Adipocyte (in vitro differentiated cells): ENCODE measurements around the gene TIPIN.
A peak's percentile ranks its signal among the peaks of the same experiment; 100 is the strongest.

ENCODE experiments used
- DNase-seq: peaks from one replicate; pipeline ENCODE4 v3.0.0-alpha.2; 2015; ENCODE audit warnings: low read depth
- H3K27me3 ChIP-seq: replicated peaks from 2 replicates; pipeline ENCODE4 v1.7.0; 2013; ENCODE audit warnings: mild to moderate bottlenecking, low read length, moderate library complexity; ENCODE audit not compliant: control insufficient read depth, insufficient read depth
- H3K36me3 ChIP-seq: 2 replicates; pipeline ENCODE4 v1.7.0; 2013; ENCODE audit warnings: low read length, mild to moderate bottlenecking, moderate library complexity; ENCODE audit not compliant: control insufficient read depth, insufficient read depth, severe bottlenecking
- H3K4me1 ChIP-seq: 2 replicates; pipeline ENCODE4 v1.7.0; 2013; ENCODE audit warnings: mild to moderate bottlenecking, low read length, moderate library complexity; ENCODE audit not compliant: control insufficient read depth, insufficient read depth
- H3K4me3 ChIP-seq: 2 replicates; pipeline ENCODE4 v1.7.0; 2013; ENCODE audit warnings: mild to moderate bottlenecking, low read length, moderate library complexity
- H3K9ac ChIP-seq: 2 replicates; pipeline ENCODE4 v1.7.0; 2013; ENCODE audit warnings: mild to moderate bottlenecking, low read length, moderate library complexity
- H3K9me3 ChIP-seq: 2 replicates; pipeline ENCODE4 v1.7.0; 2013; ENCODE audit warnings: mild to moderate bottlenecking, low read length, moderate library complexity; ENCODE audit not compliant: control insufficient read depth

Gene TIPIN, protein sequence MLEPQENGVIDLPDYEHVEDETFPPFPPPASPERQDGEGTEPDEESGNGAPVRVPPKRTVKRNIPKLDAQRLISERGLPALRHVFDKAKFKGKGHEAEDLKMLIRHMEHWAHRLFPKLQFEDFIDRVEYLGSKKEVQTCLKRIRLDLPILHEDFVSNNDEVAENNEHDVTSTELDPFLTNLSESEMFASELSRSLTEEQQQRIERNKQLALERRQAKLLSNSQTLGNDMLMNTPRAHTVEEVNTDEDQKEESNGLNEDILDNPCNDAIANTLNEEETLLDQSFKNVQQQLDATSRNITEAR

DNA sequence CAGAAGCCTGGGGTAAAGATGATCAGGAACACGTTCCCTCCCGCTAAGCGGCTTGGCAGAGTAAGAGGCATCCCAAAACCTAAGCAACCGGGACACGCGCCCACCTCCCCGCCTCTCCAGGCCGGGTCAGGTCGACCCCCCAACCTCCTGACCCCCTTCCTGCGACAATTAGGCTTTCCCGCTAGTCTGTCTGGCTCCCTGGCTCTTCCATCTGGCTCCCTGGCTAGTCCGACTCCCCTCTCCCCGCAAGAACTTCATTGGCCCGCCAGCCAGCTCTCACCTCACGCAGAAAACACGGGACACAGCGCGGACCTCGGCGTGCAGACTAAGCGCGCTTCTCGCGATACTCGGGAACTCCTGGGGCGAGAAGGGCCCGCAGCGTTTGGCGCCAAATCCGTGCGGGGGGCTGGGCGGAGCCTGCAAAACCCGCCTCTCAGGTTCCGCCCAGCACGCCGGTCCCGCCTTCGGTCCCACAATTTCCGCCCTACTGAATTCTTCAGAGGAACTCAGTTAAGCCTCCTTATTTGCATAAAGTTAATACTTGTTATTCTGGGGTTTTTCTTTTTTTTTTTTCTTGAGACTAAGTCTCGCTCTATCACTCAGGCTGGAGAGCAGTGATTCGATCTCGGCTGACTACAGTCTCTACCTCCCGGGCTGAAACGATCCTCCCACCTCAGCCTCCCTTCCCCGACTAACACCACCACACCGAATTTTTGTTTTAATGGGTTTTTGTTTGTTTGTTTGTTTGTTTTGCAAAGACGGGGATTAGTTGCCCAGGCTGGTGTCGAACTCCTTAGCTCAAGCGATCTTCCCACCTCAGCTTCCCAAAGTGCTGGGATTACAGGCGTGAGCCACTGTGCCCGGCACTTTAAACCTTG, at the start of gene TIPIN:
TIPIN (minus strand) TSS at position 327 of the 878 bp plus-strand sequence. CDS start 3,738 bp downstream, outside the sequence.
- DNase-seq = peak; percentile 98
- no peaks in the 10 kb centered on the region for H3K9me3 ChIP-seq
- peaks cover 3% of the 10 kb centered on the region for H3K36me3 ChIP-seq
- peak within 1 kb of the TSS; percentile 91 for H3K4me3 ChIP-seq
- peaks cover 6% of the 10 kb centered on the region for H3K4me1 ChIP-seq
- peak within 1 kb of the TSS; percentile 94 for H3K9ac ChIP-seq
- no peaks in the 10 kb centered on the region for H3K27me3 ChIP-seq

DNA sequence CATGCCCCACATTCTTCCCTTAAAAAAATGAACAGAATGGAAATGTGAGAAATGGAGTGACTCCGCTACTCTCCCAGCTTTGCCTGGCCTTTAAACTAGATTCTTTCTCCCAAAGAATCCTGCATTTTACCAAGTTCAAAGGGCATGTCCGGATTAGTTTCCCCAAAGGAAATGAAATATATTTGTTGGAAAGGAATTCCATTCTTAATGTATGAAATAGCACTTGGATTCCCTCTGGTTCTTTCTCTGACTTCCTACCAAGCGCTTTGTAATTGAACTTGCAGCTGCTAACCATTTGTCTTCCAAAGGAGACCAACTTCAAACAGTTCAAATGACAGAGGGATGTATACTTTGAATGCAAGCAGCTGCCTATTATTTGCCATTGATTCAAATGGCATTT, 49.1 kb upstream of the TIPIN start:
- no peaks in the 10 kb centered on the region for H3K9me3 ChIP-seq
- DNase-seq = peak; percentile 7
- no peaks in the 10 kb centered on the region for H3K27me3 ChIP-seq
- peak overlapping the region; percentile 71 for H3K9ac ChIP-seq
- H3K36me3 ChIP-seq = no peaks in the 10 kb centered on the region
- H3K4me1 ChIP-seq = peaks cover 80% of the 10 kb centered on the region
- peak overlapping the region; percentile 67 for H3K4me3 ChIP-seq

DNA sequence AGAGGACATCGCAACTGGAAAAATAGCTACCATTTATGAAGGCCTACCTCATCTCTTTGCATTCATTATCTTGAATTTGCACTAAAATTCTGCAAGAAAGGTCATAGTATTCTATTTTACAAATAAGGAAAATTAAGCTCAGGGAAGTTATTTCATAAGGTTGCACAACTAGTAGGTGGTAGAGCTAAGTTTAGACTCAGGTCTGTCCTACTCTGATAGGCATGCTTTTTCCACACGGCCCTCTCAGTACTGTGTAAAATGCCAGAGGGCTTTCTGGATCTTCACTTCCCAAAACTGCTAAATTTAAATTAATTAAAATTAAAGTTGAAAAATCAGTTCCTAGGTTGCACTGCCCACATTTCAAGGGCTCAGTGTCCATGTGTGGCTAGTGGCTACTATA, 48.5 kb upstream of the TIPIN start:
- DNase-seq = peak; percentile 19

DNA sequence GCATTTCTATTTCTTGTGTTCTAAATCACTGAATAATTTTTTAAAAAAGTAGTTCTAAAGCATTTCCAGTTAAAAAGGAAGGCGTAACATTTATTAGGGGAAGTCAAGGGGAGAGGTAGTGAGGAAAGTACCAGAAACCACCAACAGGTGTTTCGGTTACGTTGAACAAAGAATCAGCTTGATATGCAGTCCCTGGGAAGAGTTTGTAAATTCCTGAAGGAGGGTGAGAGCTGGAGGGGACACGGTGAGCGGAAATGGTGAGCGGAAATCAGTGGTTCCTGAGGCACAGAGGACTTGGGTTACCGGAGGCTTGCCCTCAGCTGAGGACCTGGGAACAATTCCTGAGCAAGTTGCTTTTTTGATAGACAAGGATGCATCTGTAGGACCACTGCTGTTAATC, 48.0 kb upstream of the TIPIN start:
- Histone ChIP-seq H3K9ac (peak overlapping the region; percentile 27), H3K4me3 (peak overlapping the region; percentile 67), H3K36me3 (no peaks in the 10 kb centered on the region), H3K4me1 (peaks cover 82% of the 10 kb centered on the region), H3K9me3 (no peaks in the 10 kb centered on the region), H3K27me3 (no peaks in the 10 kb centered on the region)
- DNase-seq = no peak

More for the DNA sequence above, 48.5 kb upstream of the TIPIN start:
- no peaks in the 10 kb centered on the region for H3K27me3 ChIP-seq
- peak overlapping the region; percentile 71 for H3K9ac ChIP-seq
- no peaks in the 10 kb centered on the region for H3K9me3 ChIP-seq
- H3K36me3 ChIP-seq = no peaks in the 10 kb centered on the region
- peaks cover 82% of the 10 kb centered on the region for H3K4me1 ChIP-seq
- peak overlapping the region; percentile 67 for H3K4me3 ChIP-seq

DNA sequence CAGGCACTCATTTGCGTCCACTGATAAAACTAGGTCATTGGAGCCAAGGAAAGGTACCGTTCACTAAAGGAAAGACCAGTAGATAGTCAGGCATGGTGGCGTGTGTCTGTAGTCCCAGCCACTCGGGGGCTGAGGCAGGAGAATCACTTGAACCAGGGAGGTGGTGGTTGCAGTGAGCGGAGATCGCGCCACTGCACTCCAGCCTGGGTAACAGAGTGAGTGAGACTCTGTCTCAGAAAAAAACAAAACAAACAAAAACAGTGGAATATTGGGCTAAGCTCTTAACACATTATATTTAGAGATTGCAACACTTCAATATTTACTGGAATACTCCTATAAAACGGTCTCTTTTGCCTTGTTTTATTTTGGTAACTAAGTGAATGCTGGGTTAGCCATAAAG, 47.6 kb upstream of the TIPIN start:
- Histone ChIP-seq H3K9me3 (no peaks in the 10 kb centered on the region), H3K36me3 (no peaks in the 10 kb centered on the region), H3K4me1 (peaks cover 77% of the 10 kb centered on the region), H3K9ac (no peak overlapping the region), H3K4me3 (peak overlapping the region; percentile 67), H3K27me3 (no peaks in the 10 kb centered on the region)
- DNase-seq = no peak

DNA sequence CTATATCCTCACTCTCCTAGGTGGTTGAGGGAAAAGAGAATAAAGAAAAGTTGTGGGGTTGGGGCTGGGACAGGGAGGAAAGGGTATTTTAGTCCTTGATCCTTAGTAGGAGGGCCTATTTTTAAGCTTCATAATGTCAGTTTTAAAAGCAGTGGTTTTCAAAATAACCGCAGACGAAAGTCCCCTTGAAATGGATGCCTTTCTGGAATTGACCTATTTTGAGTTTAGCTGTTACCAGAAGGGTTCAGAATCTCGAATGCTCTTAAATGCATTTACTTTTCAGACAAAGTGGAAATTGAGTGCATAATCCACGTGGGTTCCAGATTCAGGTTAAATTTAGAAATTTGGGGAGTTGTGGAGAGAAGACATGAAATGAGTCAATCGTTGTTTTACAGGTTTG, 46.8 kb upstream of the TIPIN start:
- Histone ChIP-seq H3K27me3 (no peaks in the 10 kb centered on the region), H3K4me1 (peaks cover 72% of the 10 kb centered on the region), H3K9me3 (no peaks in the 10 kb centered on the region), H3K9ac (no peak overlapping the region), H3K36me3 (no peaks in the 10 kb centered on the region), H3K4me3 (no peak overlapping the region)
- DNase-seq = no peak

DNA sequence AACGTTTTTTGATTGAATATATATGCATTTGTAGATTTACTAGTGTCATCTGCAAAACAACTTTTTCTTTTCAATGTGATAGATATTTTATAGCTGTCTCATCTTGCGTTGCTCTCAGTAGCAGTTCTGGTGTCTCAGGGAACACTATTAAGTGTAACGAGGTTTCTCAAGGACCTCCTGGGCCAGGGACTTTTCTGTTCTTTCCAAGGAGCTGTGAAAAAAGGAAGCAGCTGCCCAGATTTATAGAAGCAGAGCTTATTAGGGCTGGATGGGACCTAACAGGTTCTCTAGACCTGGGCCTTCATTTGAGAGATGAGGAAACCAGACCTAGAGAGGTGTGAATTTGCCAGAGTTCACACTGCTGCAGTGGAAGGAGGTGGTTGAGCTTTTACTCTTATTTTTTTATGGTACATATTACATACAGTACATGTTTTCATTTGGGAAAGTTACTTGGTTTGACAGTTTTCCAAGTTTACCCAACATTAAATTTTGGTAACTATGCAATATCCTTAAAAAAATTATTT, 46.3 kb upstream of the TIPIN start:
- Histone ChIP-seq H3K9ac (no peak overlapping the region), H3K9me3 (no peaks in the 10 kb centered on the region), H3K36me3 (no peaks in the 10 kb centered on the region), H3K4me1 (peaks cover 72% of the 10 kb centered on the region), H3K27me3 (no peaks in the 10 kb centered on the region), H3K4me3 (no peak overlapping the region)
- no peak for DNase-seq

DNA sequence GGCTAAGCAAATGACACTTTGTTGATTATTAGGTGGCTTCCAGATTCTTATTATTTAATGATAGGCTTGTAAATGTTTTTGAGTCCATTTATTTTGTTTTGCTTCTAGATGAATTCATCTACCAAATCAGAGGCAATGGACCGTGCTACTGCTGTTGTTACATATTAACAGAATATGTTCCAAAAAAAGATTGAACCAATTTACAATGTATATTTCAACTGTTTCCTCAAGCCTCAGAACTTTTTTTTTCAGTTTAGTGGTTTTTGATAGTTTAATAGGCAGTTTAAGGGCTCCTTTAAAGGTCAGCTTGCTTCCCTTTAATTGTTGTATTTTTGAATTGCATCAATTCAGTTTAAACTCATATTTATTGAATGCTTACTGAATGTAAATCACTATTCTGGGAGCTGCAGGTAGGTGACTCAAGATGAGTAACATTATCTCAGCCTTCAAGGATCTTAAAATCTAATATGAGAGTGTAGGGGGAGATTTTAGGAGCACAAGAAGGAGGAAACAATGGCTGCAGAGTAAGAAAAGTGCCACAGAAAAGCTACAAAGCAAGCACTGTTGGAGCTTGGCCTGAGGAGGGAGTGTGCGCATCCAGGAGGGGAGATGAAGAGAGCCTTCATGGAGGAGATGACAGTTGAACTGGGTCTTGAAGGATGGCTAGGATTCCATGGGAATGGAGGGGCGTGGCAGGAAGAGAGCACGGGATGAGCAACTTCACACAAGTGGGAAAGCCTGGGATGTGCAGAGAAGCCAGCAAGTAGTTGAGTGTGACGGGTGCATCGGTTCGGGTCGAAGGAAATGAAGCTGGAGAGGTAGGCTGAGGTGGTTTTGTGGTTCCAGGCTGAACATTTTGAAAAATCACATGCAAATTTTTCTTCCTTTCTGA, 44.9 kb upstream of the TIPIN start:
- DNase-seq = no peak
- Histone ChIP-seq H3K4me1 (peaks cover 58% of the 10 kb centered on the region), H3K9ac (no peak overlapping the region), H3K9me3 (no peaks in the 10 kb centered on the region), H3K27me3 (no peaks in the 10 kb centered on the region), H3K36me3 (no peaks in the 10 kb centered on the region), H3K4me3 (no peak overlapping the region)

DNA sequence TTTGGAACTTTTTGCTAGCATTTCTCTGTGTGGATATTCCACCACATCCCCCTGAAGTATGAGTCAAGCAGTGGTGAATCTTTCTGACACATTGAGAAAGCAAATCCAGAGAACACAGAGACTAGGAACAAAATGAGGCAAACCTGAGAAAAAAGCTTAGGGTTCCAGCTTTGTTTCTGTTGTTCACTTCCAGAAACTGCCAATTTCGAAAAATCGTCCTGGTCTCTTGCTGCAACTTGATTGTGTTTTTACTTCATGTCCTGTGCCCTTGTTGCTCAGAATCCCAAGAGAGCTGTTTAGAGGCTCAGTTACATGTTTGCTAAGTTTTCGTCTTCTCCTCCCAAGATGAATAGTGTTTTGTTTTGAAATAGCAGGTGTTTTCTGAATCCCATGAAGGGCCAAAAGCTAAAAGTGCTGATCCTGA, 43.9 kb upstream of the TIPIN start:
- Histone ChIP-seq H3K36me3 (no peaks in the 10 kb centered on the region), H3K9me3 (no peaks in the 10 kb centered on the region), H3K27me3 (no peaks in the 10 kb centered on the region), H3K4me3 (no peak overlapping the region), H3K4me1 (peaks cover 49% of the 10 kb centered on the region), H3K9ac (peak overlapping the region; percentile 49)
- peak; percentile 23 for DNase-seq

DNA sequence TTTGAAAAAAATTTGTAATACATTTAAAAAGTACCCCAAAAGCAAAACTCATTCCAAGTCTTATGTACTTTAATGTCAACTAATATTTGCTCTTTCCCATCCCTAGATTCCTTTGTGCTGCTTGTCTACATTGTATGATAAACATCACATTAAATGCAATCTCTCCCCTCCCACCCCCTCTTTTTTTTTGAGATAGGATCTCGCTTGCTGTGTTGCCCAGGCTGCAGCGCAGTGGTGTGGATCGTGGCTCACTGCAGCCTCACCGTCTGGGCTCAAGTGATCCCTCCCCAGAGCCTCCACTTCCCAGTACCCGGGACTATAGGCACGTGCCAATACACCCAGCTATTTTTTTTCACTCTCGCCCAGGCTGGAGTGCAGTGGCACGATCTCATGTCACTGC, 42.8 kb upstream of the TIPIN start:
- DNase-seq = no peak
- Histone ChIP-seq H3K9me3 (no peaks in the 10 kb centered on the region), H3K9ac (no peak overlapping the region), H3K4me3 (no peak overlapping the region), H3K4me1 (peaks cover 38% of the 10 kb centered on the region), H3K27me3 (no peaks in the 10 kb centered on the region), H3K36me3 (no peaks in the 10 kb centered on the region)
